ENCODE results near the gene PAFAH2. TPM values are rescaled to one million over a fixed set of nuclear protein-coding genes. Genes with fewer than 3 reads are reported as not detected.

Gene PAFAH2
- total and polyA plus RNA-seq, 2 of the 8 experiments (the other 6 are each of a cell fraction or from before 2014, with no cell fraction given), result 7.7 to 9.3 TPM

- TF ChIP-seq EP300 (IDR thresholded peaks at IDR 0.05; ENCODE audit: borderline replicate concordance in 1 of 2, low read depth in 2 of 2, low read length in 2 of 2) (no peak), RFX5 (IDR thresholded peaks at IDR 0.05; ENCODE audit: borderline replicate concordance, low read depth, low read length) (no peak), YY1 (IDR thresholded peaks at IDR 0.05; ENCODE audit: low read depth, low read length) (no peak)
Measured at GRCh38 chr1:26037904-26038303, 40.0 kb upstream of the PAFAH2 start (continued).

Measured in H1 (cell line).